B cell (primary cell): Measurements from ENCODE around the gene ITGB2. TPM values are rescaled to one million over a fixed set of nuclear protein-coding genes. Genes with fewer than 3 reads are reported as not detected.

ENCODE experiments used
- ATAC-seq: fragments of 200-7000 bp; cut with Tn5 transposase; one replicate; pipeline ENCODE4 v1.10.0; 2021; ENCODE audit warnings: low read depth, mild to moderate bottlenecking, moderate number of reproducible peaks, moderate library complexity
- CTCF ChIA-PET: fragments of 350-600 bp; sonication (Branson Sonifier 250); formaldehyde crosslinking; loops from one replicate; lab custom pipeline; 2021; ENCODE audit warnings: antibody characterized with exemption, inconsistent platforms; lab: Charles Lee
- POLR2A ChIA-PET: fragments of 350-600 bp; sonication (Branson Sonifier 250); formaldehyde crosslinking; loops from one replicate; lab custom pipeline; 2021; ENCODE audit warnings: antibody characterized with exemption; lab: Charles Lee
- DNase-seq: peaks from one replicate; pipeline ENCODE4 v3.0.0; 2013
- H2AFZ ChIP-seq: 2 replicates; pipeline ENCODE4 v1.6.1; 2012; ENCODE audit warnings: mild to moderate bottlenecking, low read depth, low read length; ENCODE audit not compliant: insufficient read depth, poor library complexity, severe bottlenecking
- H3K27ac ChIP-seq, 2 donors: 1 replicate in 1 of 2; 2 replicates in 1 of 2; pipeline ENCODE4 v1.5.1; 2012 to 2013; ENCODE audit warnings: low read length in 2 of 2, mild to moderate bottlenecking in 2 of 2, moderate library complexity in 1 of 2
- H3K27me3 ChIP-seq, 4 experiments: fragments of 200-600 bp in 1 of 4; sonication (generic) in 1 of 4; replicated peaks in 1 of 4; 1 replicate in 2 of 4; 2 replicates in 2 of 4; pipeline versions ENCODE4 v1.6.1 to v1.7.0; 2013 to 2016; ENCODE audit warnings: low read length in 3 of 4, mild to moderate bottlenecking in 2 of 4, mixed read lengths in 1 of 4, moderate library complexity in 1 of 4; ENCODE audit not compliant: insufficient read depth in 4 of 4, control insufficient read depth in 3 of 4; ENCODE audit errors: control extremely low read depth in 1 of 4
- H3K36me3 ChIP-seq, 2 experiments: replicated peaks in 1 of 2; 1 replicate in 1 of 2; 2 replicates in 1 of 2; pipeline versions ENCODE4 v1.6.1 to v1.7.1; 2013; ENCODE audit warnings: low read length in 1 of 2; ENCODE audit not compliant: insufficient read depth in 2 of 2, control insufficient read depth in 1 of 2; ENCODE audit errors: control extremely low read depth in 1 of 2, extremely low read depth in 1 of 2
- H3K4me1 ChIP-seq, 2 donors: fragments of 200-600 bp in 1 of 2; sonication (generic) in 1 of 2; 1 replicate in 1 of 2; 2 replicates in 1 of 2; pipeline versions ENCODE4 v1.5.1 to v1.6.1; 2013 to 2017; ENCODE audit warnings: low read length in 2 of 2; ENCODE audit not compliant: control insufficient read depth in 2 of 2, insufficient read depth in 2 of 2
- H3K4me2 ChIP-seq: replicated peaks from 2 replicates; pipeline ENCODE3; 2012; ENCODE audit warnings: mild to moderate bottlenecking, low read depth, low read length; ENCODE audit not compliant: poor library complexity, severe bottlenecking
- H3K4me3 ChIP-seq, 5 experiments: fragments of 200-600 bp in 1 of 5; sonication (generic) in 1 of 5; 1 replicate in 3 of 5; 2 replicates in 2 of 5; pipeline versions ENCODE4 v1.5.1 to v1.7.0; 2011 to 2016; ENCODE audit warnings: low read length in 4 of 5, mild to moderate bottlenecking in 4 of 5, low read depth in 2 of 5, control low read depth in 1 of 5, moderate library complexity in 1 of 5; ENCODE audit not compliant: insufficient read depth in 1 of 5; ENCODE audit errors: control extremely low read depth in 1 of 5, extremely low read depth in 1 of 5
- H3K79me2 ChIP-seq: fragments of 200-600 bp; sonication (generic); one replicate; pipeline ENCODE4 v1.6.0; 2016; ENCODE audit warnings: low read length; ENCODE audit not compliant: control insufficient read depth, insufficient read depth
- H3K9ac ChIP-seq: fragments of 200-600 bp; sonication (generic); 2 replicates; pipeline ENCODE4 v1.6.1; 2017; ENCODE audit warnings: mild to moderate bottlenecking, low read length, moderate library complexity
- H3K9me3 ChIP-seq, 3 donors: one replicate each; pipeline versions ENCODE4 v1.6.1 to v1.7.1; 2013; ENCODE audit warnings: low read length in 2 of 3; ENCODE audit not compliant: control insufficient read depth in 2 of 3, insufficient read depth in 1 of 3; ENCODE audit errors: control extremely low read depth in 1 of 3
- H4K20me1 ChIP-seq: 2 replicates; pipeline ENCODE4 v1.6.0; 2012; ENCODE audit warnings: mild to moderate bottlenecking, low read length; ENCODE audit not compliant: insufficient read depth, control insufficient read depth, poor library complexity, severe bottlenecking
- H3K27ac Mint-ChIP-seq: one replicate; pipeline ENCODE4 v1.8.0; 2021; ENCODE audit warnings: mixed read lengths
- H3K27me3 Mint-ChIP-seq: one replicate; pipeline ENCODE4 v1.8.0; 2021; ENCODE audit warnings: mixed read lengths
- H3K4me1 Mint-ChIP-seq: one replicate; pipeline ENCODE4 v1.8.0; 2021; ENCODE audit warnings: mixed read lengths
- H3K4me3 Mint-ChIP-seq: one replicate; pipeline ENCODE4 v1.8.0; 2021; ENCODE audit warnings: mixed read lengths
- H3K9me3 Mint-ChIP-seq: one replicate; pipeline ENCODE4 v1.8.0; 2022; ENCODE audit warnings: mixed read lengths; ENCODE audit not compliant: insufficient read depth
- EZH2 ChIP-seq: IDR thresholded peaks from 2 replicates; pipeline ENCODE4 v1.6.1; 2012; ENCODE audit warnings: borderline replicate concordance, low read depth, mild to moderate bottlenecking, moderate library complexity, low read length; ENCODE audit not compliant: insufficient read depth, poor library complexity, severe bottlenecking
- WGBS: methylation state at CpG from one replicate; pipeline ENCODE4 v1.1.5; 2013; ENCODE audit warnings: missing lambda C conversion rate; ENCODE audit not compliant: insufficient coverage; 5-methylcytosine and 5-hydroxymethylcytosine counted together
- intact Hi-C: fragments of 100-400 bp; cut with micrococcal nuclease; formaldehyde crosslinking; loops from one replicate; pipeline ENCODE4 v1.10.0; 2022
- polyA plus RNA-seq: library from polyadenylated mRNA; depleted of rRNA; stranded (reverse); fragments of >200 nt; gene quantifications from 2 replicates; pipeline ENCODE4 v1.2.3, GENCODE V29; 2012
- total RNA-seq, 2 donors: library from RNA; stranded (reverse); fragments of 120-200 nt in 1 of 2; gene quantifications; 1 replicate in 1 of 2; 2 replicates in 1 of 2; pipeline versions ENCODE4 v1.2.3 to v1.2.4, GENCODE V29; 2013 to 2022
- TF ChIP-seq, protein P1 (sequence below): fragments of 200-600 bp; IDR thresholded peaks from one replicate; pipeline ENCODE4 v1.8.0; 2022; ENCODE audit warnings: antibody characterized with exemption, mild to moderate bottlenecking

ITGB2 gene
- total and polyA plus RNA-seq, 2 donors (not counting 1 experiment from before 2014, with no cell fraction given): 102 to 368 TPM

GRCh38 chr21:44854664-44855446 lies 65.8 kb downstream of the ITGB2 start:
- no peak overlapping the region for H3K9ac ChIP-seq
- no peak overlapping the region for H3K4me2 ChIP-seq
- peaks cover 0 to 6% of the 10 kb centered on the region in 2 donors for H3K4me1 ChIP-seq
- no peak overlapping the region for H2AFZ ChIP-seq
- H3K27ac ChIP-seq: no peak overlapping the region
- Mint-ChIP-seq H3K27ac (no peak overlapping the region), H3K4me3 (no peak overlapping the region), H3K4me1 (no peaks in the 10 kb centered on the region), H3K9me3 (no peaks in the 10 kb centered on the region), H3K27me3 (no peaks in the 10 kb centered on the region)
- no peak overlapping the region for H3K4me3 ChIP-seq
- H4K20me1 ChIP-seq: peaks cover 78% of the 10 kb centered on the region
- H3K36me3 ChIP-seq: peaks cover 0 to 84% of the 10 kb centered on the region in 2 experiments
- H3K79me2 ChIP-seq: peaks cover 58% of the 10 kb centered on the region
- no peaks in the 10 kb centered on the region for H3K9me3 ChIP-seq
- ChIA-PET POLR2A (interaction anchor here (0.6 kb wide), 1 partner anchor 73 kb away, joined by 6 read pairs; no protein-coding TSS in a partner anchor), CTCF (no interaction called here)
- DNase-seq (no peak), ATAC-seq (no peak)
- 73% methylated on average over 31 of the region's 31 CpGs for WGBS
- no peak for TF ChIP-seq EZH2
- TF ChIP-seq, protein P1, sequence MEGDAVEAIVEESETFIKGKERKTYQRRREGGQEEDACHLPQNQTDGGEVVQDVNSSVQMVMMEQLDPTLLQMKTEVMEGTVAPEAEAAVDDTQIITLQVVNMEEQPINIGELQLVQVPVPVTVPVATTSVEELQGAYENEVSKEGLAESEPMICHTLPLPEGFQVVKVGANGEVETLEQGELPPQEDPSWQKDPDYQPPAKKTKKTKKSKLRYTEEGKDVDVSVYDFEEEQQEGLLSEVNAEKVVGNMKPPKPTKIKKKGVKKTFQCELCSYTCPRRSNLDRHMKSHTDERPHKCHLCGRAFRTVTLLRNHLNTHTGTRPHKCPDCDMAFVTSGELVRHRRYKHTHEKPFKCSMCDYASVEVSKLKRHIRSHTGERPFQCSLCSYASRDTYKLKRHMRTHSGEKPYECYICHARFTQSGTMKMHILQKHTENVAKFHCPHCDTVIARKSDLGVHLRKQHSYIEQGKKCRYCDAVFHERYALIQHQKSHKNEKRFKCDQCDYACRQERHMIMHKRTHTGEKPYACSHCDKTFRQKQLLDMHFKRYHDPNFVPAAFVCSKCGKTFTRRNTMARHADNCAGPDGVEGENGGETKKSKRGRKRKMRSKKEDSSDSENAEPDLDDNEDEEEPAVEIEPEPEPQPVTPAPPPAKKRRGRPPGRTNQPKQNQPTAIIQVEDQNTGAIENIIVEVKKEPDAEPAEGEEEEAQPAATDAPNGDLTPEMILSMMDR: no peak
- intact Hi-C loops: no loop called here
- no peaks in the 10 kb centered on the region for H3K27me3 ChIP-seq

GRCh38 chr21:44854391-44854663 lies 66.4 kb downstream of the ITGB2 start:
- ChIA-PET CTCF (no interaction called here), POLR2A (interaction anchor here (0.6 kb wide), 1 partner anchor 73 kb away, joined by 6 read pairs; no protein-coding TSS in a partner anchor)
- Histone ChIP-seq H3K36me3 (peaks cover 0 to 88% of the 10 kb centered on the region in 2 experiments), H2AFZ (no peak overlapping the region), H3K9ac (no peak overlapping the region), H3K4me3 (no peak overlapping the region), H4K20me1 (peaks cover 75% of the 10 kb centered on the region), H3K27ac (no peak overlapping the region), H3K4me1 (peaks cover 0 to 6% of the 10 kb centered on the region in 2 donors), H3K27me3 (no peaks in the 10 kb centered on the region), H3K9me3 (no peaks in the 10 kb centered on the region), H3K79me2 (peaks cover 55% of the 10 kb centered on the region), H3K4me2 (no peak overlapping the region)
- DNase-seq (no peak), ATAC-seq (no peak)
- no peaks in the 10 kb centered on the region for H3K27me3 Mint-ChIP-seq
- no peak for TF ChIP-seq EZH2
- TF ChIP-seq, protein P1: no peak
- H3K9me3 Mint-ChIP-seq: no peaks in the 10 kb centered on the region
- H3K4me1 Mint-ChIP-seq: no peaks in the 10 kb centered on the region
- H3K27ac Mint-ChIP-seq: no peak overlapping the region
- 60% methylated on average over 2 of the region's 14 CpGs for WGBS
- H3K4me3 Mint-ChIP-seq: no peak overlapping the region
- intact Hi-C loops: no loop called here
